Measurements from ENCODE around the gene DDX27. TPM values are rescaled to one million over a fixed set of nuclear protein-coding genes. Genes with fewer than 3 reads are reported as not detected.

The DDX27 gene
- total and polyA plus RNA-seq, 9 of the 15 experiments (the other 6 are each of a cell fraction or from before 2014, with no cell fraction given): 17.9 to 79.3 (median 57.0) TPM

- no peaks in the 10 kb centered on the region for H3K9me3 ChIP-seq (replicated peaks; ENCODE audit: control insufficient read depth, insufficient read depth, low read depth, low read length)
- no peaks in the 10 kb centered on the region for H3K27me3 ChIP-seq (ENCODE audit: control insufficient read depth in 2 of 2, insufficient read depth in 2 of 2, low read length in 2 of 2)
- ATAC-seq (no peak), DNase-seq (ENCODE audit: extremely low read depth in 1 of 4, low spot score in 3 of 4) (no peak), FAIRE-seq (no peak)
- CTCF ChIA-PET (ENCODE audit: low intra/inter-chr PET ratio): no interaction called here
- no peak overlapping the region for H3K27ac ChIP-seq (ENCODE audit: extremely low read depth, low read depth, low read length)
- H3K36me3 ChIP-seq (ENCODE audit: control insufficient read depth, insufficient read depth, low read length): peaks cover 85% of the 10 kb centered on the region
- H3K79me2 ChIP-seq (ENCODE audit: control insufficient read depth, insufficient read depth, low read length): no peaks in the 10 kb centered on the region
- H3K4me3 ChIP-seq: no peak overlapping the region
- H2AFZ ChIP-seq (ENCODE audit: low read depth, low read length): no peak overlapping the region
- no peak overlapping the region for H3K4me2 ChIP-seq (ENCODE audit: insufficient read depth, low read length)
- peaks cover 0 to 4% of the 10 kb centered on the region in 2 experiments; a peak in 1 of 5 replicates for H3K4me1 ChIP-seq (replicated peaks in 1 of 2; ENCODE audit: control insufficient read depth in 2 of 2, insufficient read depth in 2 of 2, low read length in 2 of 2)
- no peaks in the 10 kb centered on the region for H3K9me1 ChIP-seq (ENCODE audit: control insufficient read depth, insufficient read depth, low read length)
- 97% methylated on average over 7 of the region's 9 CpGs for WGBS (ENCODE audit: insufficient coverage, low coverage, missing lambda C conversion rate)
- in situ Hi-C loops (cut with MboI): no loop called here
- no peak overlapping the region for H3K9ac ChIP-seq (ENCODE audit: insufficient read depth in 1 of 2, low read depth in 2 of 2, low read length in 2 of 2)
- intact Hi-C loops (cut with micrococcal nuclease): no loop called here
- peak; percentile 53 for TF ChIP-seq RBFOX2 (IDR thresholded peaks at IDR 0.05; ENCODE audit: low read depth, low read length)
- TF ChIP-seq POLR2G (IDR thresholded peaks at IDR 0.05; ENCODE audit: low read depth, low read length): 0 out of 2 replicates have a peak, but pooled peaks have one; percentile 17
- TF ChIP-seq ZNF76 (CRISPR knock-in tag; IDR thresholded peaks at IDR 0.05; ENCODE audit: borderline replicate concordance): no peak
- no TSS peak for BruUV-seq (replicated peaks)
- H4K20me1 ChIP-seq (replicated peaks; ENCODE audit: control insufficient read depth, insufficient read depth, low read length): no peaks in the 10 kb centered on the region
- POLR2A ChIA-PET: interaction anchor here (0.6 to 0.9 kb wide), 2 partner anchors 9 to 1105 kb away, joined by 4 to 5 read pairs; no protein-coding TSS in a partner anchor
These were observed 9.5 kb downstream of the DDX27 start for GRCh38 chr20:49228676-49229075.

DNA sequence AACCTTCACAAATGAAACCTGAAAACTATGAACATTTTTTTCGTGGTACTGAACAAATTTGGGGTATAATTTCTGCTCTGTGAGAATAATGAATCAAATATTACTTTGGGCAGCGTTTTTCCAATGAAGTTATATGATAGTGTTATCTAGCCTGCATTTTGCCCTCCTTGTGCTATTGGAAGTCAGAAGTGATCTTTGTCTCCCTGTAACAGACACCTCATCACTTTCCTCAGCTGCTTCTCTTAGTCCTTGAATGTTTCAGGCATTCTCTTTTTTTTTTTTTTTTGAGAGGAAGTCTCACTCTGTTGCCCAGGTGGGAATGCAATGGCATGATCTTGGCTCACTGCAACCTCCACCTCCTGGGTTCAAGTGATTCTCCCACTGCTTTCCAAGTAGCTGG is 10.2 kb downstream of the DDX27 start:
- Histone ChIP-seq H3K27ac (ENCODE audit: extremely low read depth, low read depth, low read length) (no peak overlapping the region), H4K20me1 (replicated peaks; ENCODE audit: control insufficient read depth, insufficient read depth, low read length) (no peaks in the 10 kb centered on the region), H3K9me3 (replicated peaks; ENCODE audit: control insufficient read depth, insufficient read depth, low read depth, low read length) (no peaks in the 10 kb centered on the region), H3K4me2 (ENCODE audit: insufficient read depth, low read length) (no peak overlapping the region), H3K36me3 (ENCODE audit: control insufficient read depth, insufficient read depth, low read length) (peaks cover 84% of the 10 kb centered on the region), H3K27me3 (ENCODE audit: control insufficient read depth in 2 of 2, insufficient read depth in 2 of 2, low read length in 2 of 2) (no peaks in the 10 kb centered on the region), H2AFZ (ENCODE audit: low read depth, low read length) (no peak overlapping the region), H3K4me1 (replicated peaks in 1 of 2; ENCODE audit: control insufficient read depth in 2 of 2, insufficient read depth in 2 of 2, low read length in 2 of 2) (peaks cover 0 to 4% of the 10 kb centered on the region in 2 experiments; a peak in 1 of 5 replicates), H3K9ac (ENCODE audit: insufficient read depth in 1 of 2, low read depth in 2 of 2, low read length in 2 of 2) (no peak overlapping the region), H3K4me3 (no peak overlapping the region), H3K9me1 (ENCODE audit: control insufficient read depth, insufficient read depth, low read length) (no peaks in the 10 kb centered on the region), H3K79me2 (ENCODE audit: control insufficient read depth, insufficient read depth, low read length) (no peaks in the 10 kb centered on the region)
- intact Hi-C loops (cut with micrococcal nuclease): no loop called here
- no TSS peak for BruUV-seq (replicated peaks)
- FAIRE-seq (no peak), DNase-seq (ENCODE audit: extremely low read depth in 1 of 4, low spot score in 3 of 4) (no peak), ATAC-seq (no peak)
- TF ChIP-seq RNF2 (IDR thresholded peaks at IDR 0.05) (no peak), CBFA2T3 (IDR thresholded peaks at IDR 0.05) (no peak), DEAF1 (CRISPR knock-in tag; IDR thresholded peaks at IDR 0.05) (no peak), DIDO1 (tag; IDR thresholded peaks at IDR 0.05; ENCODE audit: low read depth) (no peak), ARID2 (IDR thresholded peaks at IDR 0.05) (no peak), ZEB2 (IDR thresholded peaks at IDR 0.05) (no peak), SETDB1 (IDR thresholded peaks at IDR 0.05; ENCODE audit: low read length) (no peak), KDM5B (IDR thresholded peaks at IDR 0.05; ENCODE audit: insufficient replicate concordance, low read depth, low read length) (no peak), RCOR1 (IDR thresholded peaks at IDR 0.05; ENCODE audit: borderline replicate concordance in 1 of 2, low read depth in 2 of 2, low read length in 2 of 2) (no peak), ZFX (CRISPR knock-in tag; IDR thresholded peaks at IDR 0.05) (no peak), ZNF197 (CRISPR knock-in tag; IDR thresholded peaks at IDR 0.05; ENCODE audit: low read depth) (no peak), SAFB2 (IDR thresholded peaks at IDR 0.05; ENCODE audit: borderline replicate concordance, low read depth, low read length, severe bottlenecking) (no peak), ARID1B (IDR thresholded peaks at IDR 0.05) (no peak)
- POLR2A ChIA-PET: no interaction called here
- in situ Hi-C loops (cut with MboI): no loop called here
- 79% methylated on average over 2 of the region's 2 CpGs for WGBS (ENCODE audit: insufficient coverage, low coverage, missing lambda C conversion rate)
- CTCF ChIA-PET (ENCODE audit: low intra/inter-chr PET ratio): no interaction called here
